ENCODE measurements around the gene TUNAR.

DNA sequence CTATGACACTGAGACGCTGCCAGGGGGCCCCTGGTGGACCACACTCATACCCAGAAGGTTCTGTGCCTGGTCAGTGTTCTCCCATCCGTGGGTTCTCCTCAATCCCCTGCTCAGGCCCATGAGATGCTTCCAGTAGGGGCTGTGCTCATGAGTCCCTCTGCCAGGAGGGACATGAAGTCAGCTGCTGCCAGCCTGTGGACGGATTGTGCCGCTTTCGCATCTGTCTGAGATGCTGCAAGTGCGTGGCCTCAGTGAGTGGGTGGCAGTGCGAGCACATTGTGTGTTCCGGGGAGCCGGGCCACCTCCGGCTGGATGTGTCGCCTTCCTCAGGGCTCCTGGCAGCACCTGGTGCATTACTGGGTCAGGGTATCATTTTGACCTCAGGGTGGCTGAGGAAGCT is 15.5 kb downstream of the TUNAR start:
- TF ChIP-seq, protein P1, sequence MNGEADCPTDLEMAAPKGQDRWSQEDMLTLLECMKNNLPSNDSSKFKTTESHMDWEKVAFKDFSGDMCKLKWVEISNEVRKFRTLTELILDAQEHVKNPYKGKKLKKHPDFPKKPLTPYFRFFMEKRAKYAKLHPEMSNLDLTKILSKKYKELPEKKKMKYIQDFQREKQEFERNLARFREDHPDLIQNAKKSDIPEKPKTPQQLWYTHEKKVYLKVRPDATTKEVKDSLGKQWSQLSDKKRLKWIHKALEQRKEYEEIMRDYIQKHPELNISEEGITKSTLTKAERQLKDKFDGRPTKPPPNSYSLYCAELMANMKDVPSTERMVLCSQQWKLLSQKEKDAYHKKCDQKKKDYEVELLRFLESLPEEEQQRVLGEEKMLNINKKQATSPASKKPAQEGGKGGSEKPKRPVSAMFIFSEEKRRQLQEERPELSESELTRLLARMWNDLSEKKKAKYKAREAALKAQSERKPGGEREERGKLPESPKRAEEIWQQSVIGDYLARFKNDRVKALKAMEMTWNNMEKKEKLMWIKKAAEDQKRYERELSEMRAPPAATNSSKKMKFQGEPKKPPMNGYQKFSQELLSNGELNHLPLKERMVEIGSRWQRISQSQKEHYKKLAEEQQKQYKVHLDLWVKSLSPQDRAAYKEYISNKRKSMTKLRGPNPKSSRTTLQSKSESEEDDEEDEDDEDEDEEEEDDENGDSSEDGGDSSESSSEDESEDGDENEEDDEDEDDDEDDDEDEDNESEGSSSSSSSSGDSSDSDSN (IDR thresholded peaks at IDR 0.05; ENCODE audit: borderline replicate concordance in 1 of 2, low read depth in 2 of 2, low read length in 2 of 2): no peak
- no peak for TF ChIP-seq KLF6 (CRISPR knock-in tag; IDR thresholded peaks at IDR 0.05; ENCODE audit: borderline replicate concordance)
- no peak for TF ChIP-seq ZNF217 (CRISPR knock-in tag; IDR thresholded peaks at IDR 0.05)
- TF ChIP-seq, protein P2, sequence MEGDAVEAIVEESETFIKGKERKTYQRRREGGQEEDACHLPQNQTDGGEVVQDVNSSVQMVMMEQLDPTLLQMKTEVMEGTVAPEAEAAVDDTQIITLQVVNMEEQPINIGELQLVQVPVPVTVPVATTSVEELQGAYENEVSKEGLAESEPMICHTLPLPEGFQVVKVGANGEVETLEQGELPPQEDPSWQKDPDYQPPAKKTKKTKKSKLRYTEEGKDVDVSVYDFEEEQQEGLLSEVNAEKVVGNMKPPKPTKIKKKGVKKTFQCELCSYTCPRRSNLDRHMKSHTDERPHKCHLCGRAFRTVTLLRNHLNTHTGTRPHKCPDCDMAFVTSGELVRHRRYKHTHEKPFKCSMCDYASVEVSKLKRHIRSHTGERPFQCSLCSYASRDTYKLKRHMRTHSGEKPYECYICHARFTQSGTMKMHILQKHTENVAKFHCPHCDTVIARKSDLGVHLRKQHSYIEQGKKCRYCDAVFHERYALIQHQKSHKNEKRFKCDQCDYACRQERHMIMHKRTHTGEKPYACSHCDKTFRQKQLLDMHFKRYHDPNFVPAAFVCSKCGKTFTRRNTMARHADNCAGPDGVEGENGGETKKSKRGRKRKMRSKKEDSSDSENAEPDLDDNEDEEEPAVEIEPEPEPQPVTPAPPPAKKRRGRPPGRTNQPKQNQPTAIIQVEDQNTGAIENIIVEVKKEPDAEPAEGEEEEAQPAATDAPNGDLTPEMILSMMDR (IDR thresholded peaks at IDR 0.05 in 2 of 3, conservative IDR thresholded peaks at IDR 0.05 in 1 of 3; ENCODE audit: insufficient read depth in 2 of 3, low read depth in 1 of 3, low read length in 3 of 3): no peak
- no peak for TF ChIP-seq PHTF2 (CRISPR knock-in tag; IDR thresholded peaks at IDR 0.05)
- no peak for TF ChIP-seq PRPF4 (IDR thresholded peaks at IDR 0.05; ENCODE audit: insufficient read depth, low read depth, low read length, poor library complexity, severe bottlenecking)
- no peak for TF ChIP-seq NUFIP1 (IDR thresholded peaks at IDR 0.05; ENCODE audit: partially characterized antibody)
- no peak for TF ChIP-seq BCL6 (CRISPR knock-in tag; IDR thresholded peaks at IDR 0.05)
- TF ChIP-seq, protein P3, sequence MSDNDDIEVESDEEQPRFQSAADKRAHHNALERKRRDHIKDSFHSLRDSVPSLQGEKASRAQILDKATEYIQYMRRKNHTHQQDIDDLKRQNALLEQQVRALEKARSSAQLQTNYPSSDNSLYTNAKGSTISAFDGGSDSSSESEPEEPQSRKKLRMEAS (CRISPR knock-in tag; IDR thresholded peaks at IDR 0.05): no peak
- no peak for TF ChIP-seq YY1 (IDR thresholded peaks at IDR 0.05; ENCODE audit: borderline replicate concordance in 1 of 3, control insufficient read depth in 1 of 3, extremely low read depth in 1 of 3, insufficient read depth in 3 of 3, insufficient read length in 1 of 3, insufficient replicate concordance in 2 of 3, low read depth in 1 of 3, low read length in 2 of 3)
- no peak for TF ChIP-seq EZH2 (IDR thresholded peaks at IDR 0.05; ENCODE audit: borderline replicate concordance, low read depth, low read length)
